Measurements from ENCODE around the gene RNF113A. TPM values are rescaled to one million over a fixed set of nuclear protein-coding genes. Genes with fewer than 3 reads are reported as not detected.

Gene RNF113A
- 32.8 and 37.4 TPM in 2 replicates for total RNA-seq (2014; rRNA removed; shearing (Covaris generic))
- total RNA-seq (2022) = 25.2 and 26.4 TPM in 2 replicates
- Bru-seq, nascent RNA = percentile 77 among the genes with signal in this experiment
- BruChase-seq, experiment 1, labeled RNA remaining after a 6-hour chase = percentile 69 among the genes with signal in this experiment
- percentile 83 among the genes with signal in this experiment for BruChase-seq, experiment 2, labeled RNA remaining after a 2-hour chase
- long read RNA-seq, transcript RNF113A-201 (1 exons, 1,353 nt) = major isoform, 55 of 55 reads
- long read RNA-seq, partial matches to known transcripts = 0 of 55 reads
- long read RNA-seq, other reads (novel, unspliced or antisense) = 0 of 55 reads

DNA sequence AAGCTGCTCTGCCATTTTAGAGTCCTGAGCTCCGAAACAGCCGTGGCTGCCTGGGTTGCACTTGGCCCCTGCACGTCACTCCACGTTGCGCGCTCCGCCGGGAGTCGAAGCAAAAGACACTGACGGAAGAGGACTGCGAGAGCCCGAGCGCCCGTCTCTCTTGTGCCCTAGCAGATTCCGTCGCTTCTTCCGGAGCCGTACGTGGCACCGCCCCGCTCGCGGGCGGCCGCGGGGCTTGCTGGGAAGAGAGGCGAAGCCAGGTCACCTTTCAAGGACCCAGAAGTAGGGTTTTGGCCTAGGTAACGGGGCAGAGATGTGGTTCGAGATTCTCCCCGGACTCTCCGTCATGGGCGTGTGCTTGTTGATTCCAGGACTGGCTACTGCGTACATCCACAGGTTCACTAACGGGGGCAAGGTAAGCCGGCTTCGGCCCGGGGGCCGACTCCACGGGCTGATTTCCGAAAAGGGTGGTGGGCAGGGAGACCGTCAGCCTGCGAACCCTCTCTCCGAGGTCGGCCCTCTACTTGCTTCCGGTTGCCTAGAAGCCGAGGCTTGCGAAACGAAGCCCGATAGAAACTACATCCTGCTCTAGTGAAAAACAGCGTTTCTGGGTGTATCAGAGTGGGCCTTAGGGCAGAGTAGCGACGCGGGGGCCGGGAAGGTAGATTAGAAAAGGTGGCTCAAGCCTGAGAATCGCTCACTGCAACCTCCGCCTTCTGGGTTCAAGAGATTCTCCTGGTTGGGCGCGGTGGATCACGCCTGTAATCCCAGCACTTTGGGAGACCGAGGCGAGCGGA is at the start of gene RNF113A, which contains the start of gene NDUFA1:
TSS of gene RNF113A (minus strand) at position 135 of the 797 bp plus-strand sequence. CDS start at position 15, 120 bp downstream.
TSS of gene NDUFA1 (plus strand) at position 234 of the 797 bp plus-strand sequence. CDS start at position 314, 80 bp downstream.
- Histone ChIP-seq H2AFZ (ENCODE audit: low read length) (peak within 1 kb of the TSS; percentile 65), H3K9me2 (ENCODE audit: insufficient read depth, low read length) (no peaks in the 10 kb centered on the region), H3K9me3 (ENCODE audit: low read length) (no peaks in the 10 kb centered on the region), H3K36me3 (ENCODE audit: insufficient read depth, low read length) (peaks cover 18% of the 10 kb centered on the region), H4K20me1 (ENCODE audit: insufficient read depth, low read length) (peaks cover 4% of the 10 kb centered on the region; the same call in 1 of the 2 replicates), H3K4me1 (ENCODE audit: insufficient read depth, low read length, poor library complexity, severe bottlenecking) (peaks cover 18% of the 10 kb centered on the region), H3K79me2 (ENCODE audit: insufficient read depth, low read depth, low read length) (peaks cover 42% of the 10 kb centered on the region), H3K4me3 (ENCODE audit: low read depth, low read length, poor library complexity, severe bottlenecking) (peak within 1 kb of the TSS; percentile 91), H3K4me2 (ENCODE audit: low read length) (peak within 1 kb of the TSS; percentile 88), H3K27ac (ENCODE audit: low read depth, low read length, poor library complexity, severe bottlenecking) (peak within 1 kb of the TSS; percentile 93)
- DNase-seq (ENCODE audit: low spot score) = peak; percentile 90
- TF ChIP-seq, protein P1, sequence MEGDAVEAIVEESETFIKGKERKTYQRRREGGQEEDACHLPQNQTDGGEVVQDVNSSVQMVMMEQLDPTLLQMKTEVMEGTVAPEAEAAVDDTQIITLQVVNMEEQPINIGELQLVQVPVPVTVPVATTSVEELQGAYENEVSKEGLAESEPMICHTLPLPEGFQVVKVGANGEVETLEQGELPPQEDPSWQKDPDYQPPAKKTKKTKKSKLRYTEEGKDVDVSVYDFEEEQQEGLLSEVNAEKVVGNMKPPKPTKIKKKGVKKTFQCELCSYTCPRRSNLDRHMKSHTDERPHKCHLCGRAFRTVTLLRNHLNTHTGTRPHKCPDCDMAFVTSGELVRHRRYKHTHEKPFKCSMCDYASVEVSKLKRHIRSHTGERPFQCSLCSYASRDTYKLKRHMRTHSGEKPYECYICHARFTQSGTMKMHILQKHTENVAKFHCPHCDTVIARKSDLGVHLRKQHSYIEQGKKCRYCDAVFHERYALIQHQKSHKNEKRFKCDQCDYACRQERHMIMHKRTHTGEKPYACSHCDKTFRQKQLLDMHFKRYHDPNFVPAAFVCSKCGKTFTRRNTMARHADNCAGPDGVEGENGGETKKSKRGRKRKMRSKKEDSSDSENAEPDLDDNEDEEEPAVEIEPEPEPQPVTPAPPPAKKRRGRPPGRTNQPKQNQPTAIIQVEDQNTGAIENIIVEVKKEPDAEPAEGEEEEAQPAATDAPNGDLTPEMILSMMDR (conservative IDR thresholded peaks at IDR 0.05; ENCODE audit: low read length) = no peak
- no peak for TF ChIP-seq EZH2phosphoT487 (IDR thresholded peaks at IDR 0.05; ENCODE audit: borderline replicate concordance, low read depth, low read length)
- intact Hi-C loops (cut with micrococcal nuclease; ENCODE audit: unreplicated experiment) = loop anchor here (1.0 to 2.0 kb wide), 2 partner anchors 19 to 80 kb away; partner anchors contain the start of genes RPL39 and UPF3B
- no TSS peak for BruUV-seq (replicated peaks)
- ChIA-PET CTCF (ENCODE audit: unreplicated experiment) (no interaction called here), POLR2A (interaction anchor here (0.7 to 2.7 kb wide), 5 partner anchors 10 to 409 kb away, joined by 3 to 14 read pairs (median 4); partner anchors contain the start of gene UPF3B)

DNA sequence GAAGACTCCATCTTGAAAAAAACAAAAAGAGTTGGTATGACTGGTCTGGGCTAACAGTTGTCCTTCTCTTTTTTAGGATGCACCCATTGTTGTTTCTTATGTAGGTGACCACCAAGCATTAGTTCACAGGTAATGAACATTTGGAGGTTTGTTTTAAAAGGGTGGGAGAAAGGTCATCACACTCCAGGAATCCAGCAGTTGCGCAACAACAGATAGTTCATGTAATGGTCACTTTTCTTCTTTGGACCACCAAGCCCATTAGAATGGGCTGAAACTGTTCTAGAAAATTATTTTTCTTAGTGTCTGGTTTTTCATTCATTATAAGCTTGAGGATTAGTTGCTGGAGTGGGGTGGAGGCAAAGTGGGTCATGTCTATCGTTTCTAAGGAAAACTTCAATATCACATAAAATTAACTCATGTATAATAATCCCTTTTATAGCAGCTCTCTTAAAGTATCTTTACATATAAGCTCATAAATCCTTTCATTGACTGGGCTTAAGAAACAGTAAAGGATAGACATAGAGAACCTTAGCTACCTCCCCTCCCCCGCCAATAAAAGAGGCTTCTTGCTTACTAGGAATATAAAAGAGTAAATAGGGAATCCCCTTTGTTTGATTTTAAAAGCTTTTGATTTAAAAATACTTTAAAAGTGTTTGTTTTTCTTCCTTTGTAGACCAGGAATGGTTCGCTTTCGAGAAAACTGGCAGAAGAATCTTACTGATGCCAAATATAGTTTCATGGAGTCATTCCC is 48.5 kb upstream of the RNF113A start:
- CTCF ChIA-PET (ENCODE audit: unreplicated experiment) = no interaction called here
- H3K27ac ChIP-seq (ENCODE audit: low read depth, low read length, poor library complexity, severe bottlenecking) = no peak overlapping the region
- H3K4me2 ChIP-seq (ENCODE audit: low read length) = no peak overlapping the region
- intact Hi-C loops (cut with micrococcal nuclease; ENCODE audit: unreplicated experiment) = no loop called here
- H3K4me3 ChIP-seq (ENCODE audit: low read depth, low read length, poor library complexity, severe bottlenecking) = no peak overlapping the region
- BruUV-seq (replicated peaks) = no TSS peak
- TF ChIP-seq, protein P1 (conservative IDR thresholded peaks at IDR 0.05; ENCODE audit: low read length) = no peak
- H3K9me2 ChIP-seq (ENCODE audit: insufficient read depth, low read length) = no peaks in the 10 kb centered on the region
- H3K4me1 ChIP-seq (ENCODE audit: insufficient read depth, low read length, poor library complexity, severe bottlenecking) = no peaks in the 10 kb centered on the region
- no peaks in the 10 kb centered on the region for H3K79me2 ChIP-seq (ENCODE audit: insufficient read depth, low read depth, low read length)
- no peak overlapping the region for H2AFZ ChIP-seq (ENCODE audit: low read length)
- POLR2A ChIA-PET = interaction anchor here (0.6 to 1.1 kb wide), 3 partner anchors 9 to 26 kb away, joined by 3 to 4 read pairs (median 3); no protein-coding TSS in a partner anchor
- DNase-seq (ENCODE audit: low spot score) = no peak
- peaks cover 3% of the 10 kb centered on the region; the same call in 1 of the 2 replicates for H3K36me3 ChIP-seq (ENCODE audit: insufficient read depth, low read length)
- no peaks in the 10 kb centered on the region for H4K20me1 ChIP-seq (ENCODE audit: insufficient read depth, low read length)
- no peaks in the 10 kb centered on the region for H3K9me3 ChIP-seq (ENCODE audit: low read length)
